ENCODE data around the gene TFEB. TPM values are rescaled to one million over a fixed set of nuclear protein-coding genes. Genes with fewer than 3 reads are reported as not detected.

The TFEB gene
- total RNA-seq, 4 donors from 2014 or later = 17.6 to 47.9 (median 22.9) TPM

DNA sequence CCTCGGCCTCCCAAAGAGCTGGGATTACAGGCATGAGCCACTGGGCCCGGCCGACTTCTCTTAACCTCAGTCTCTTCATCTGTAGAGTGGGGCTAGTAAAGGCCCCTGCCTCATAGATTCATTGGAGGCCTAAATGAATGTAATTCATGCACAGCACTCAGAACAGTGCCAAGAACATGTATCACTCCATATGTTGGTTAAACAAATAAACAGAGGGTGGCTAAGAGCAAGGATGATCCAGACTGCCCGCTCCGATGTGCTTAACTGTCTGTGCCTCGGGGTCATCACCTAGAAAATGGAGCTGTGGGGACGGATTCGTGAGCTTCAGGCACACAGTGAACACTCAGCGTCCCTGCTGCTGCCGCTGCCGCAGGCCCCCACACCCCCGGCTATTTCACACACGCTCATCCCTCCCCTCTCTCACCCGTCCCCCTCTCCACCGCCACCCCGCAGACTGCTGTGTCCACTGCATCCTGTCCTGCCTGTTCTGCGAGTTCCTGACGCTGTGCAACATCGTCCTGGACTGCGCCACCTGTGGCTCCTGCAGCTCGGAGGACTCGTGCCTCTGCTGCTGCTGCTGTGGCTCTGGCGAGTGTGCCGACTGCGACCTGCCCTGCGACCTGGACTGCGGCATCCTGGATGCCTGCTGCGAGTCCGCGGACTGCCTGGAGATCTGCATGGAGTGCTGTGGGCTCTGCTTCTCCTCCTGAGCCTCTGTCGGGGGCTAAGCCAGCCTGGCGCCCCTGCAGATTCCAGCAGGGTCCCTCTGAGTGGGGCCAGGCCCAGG lies 82.3 kb downstream of the TFEB start:
- Histone ChIP-seq H3K9me3 (no peaks in the 10 kb centered on the region), H3K4me1 (no peaks in the 10 kb centered on the region), H3K27me3 (no peaks in the 10 kb centered on the region), H3K4me3 (no peak overlapping the region), H3K27ac (no peak overlapping the region), H3K36me3 (no peaks in the 10 kb centered on the region)
- TF ChIP-seq POLR2A (IDR thresholded peaks at IDR 0.05) = no peak
- TF ChIP-seq, protein P1, sequence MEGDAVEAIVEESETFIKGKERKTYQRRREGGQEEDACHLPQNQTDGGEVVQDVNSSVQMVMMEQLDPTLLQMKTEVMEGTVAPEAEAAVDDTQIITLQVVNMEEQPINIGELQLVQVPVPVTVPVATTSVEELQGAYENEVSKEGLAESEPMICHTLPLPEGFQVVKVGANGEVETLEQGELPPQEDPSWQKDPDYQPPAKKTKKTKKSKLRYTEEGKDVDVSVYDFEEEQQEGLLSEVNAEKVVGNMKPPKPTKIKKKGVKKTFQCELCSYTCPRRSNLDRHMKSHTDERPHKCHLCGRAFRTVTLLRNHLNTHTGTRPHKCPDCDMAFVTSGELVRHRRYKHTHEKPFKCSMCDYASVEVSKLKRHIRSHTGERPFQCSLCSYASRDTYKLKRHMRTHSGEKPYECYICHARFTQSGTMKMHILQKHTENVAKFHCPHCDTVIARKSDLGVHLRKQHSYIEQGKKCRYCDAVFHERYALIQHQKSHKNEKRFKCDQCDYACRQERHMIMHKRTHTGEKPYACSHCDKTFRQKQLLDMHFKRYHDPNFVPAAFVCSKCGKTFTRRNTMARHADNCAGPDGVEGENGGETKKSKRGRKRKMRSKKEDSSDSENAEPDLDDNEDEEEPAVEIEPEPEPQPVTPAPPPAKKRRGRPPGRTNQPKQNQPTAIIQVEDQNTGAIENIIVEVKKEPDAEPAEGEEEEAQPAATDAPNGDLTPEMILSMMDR (IDR thresholded peaks at IDR 0.05) = no peak
- DNase-seq = peak in 1 of 3 donors; percentile 41

DNA sequence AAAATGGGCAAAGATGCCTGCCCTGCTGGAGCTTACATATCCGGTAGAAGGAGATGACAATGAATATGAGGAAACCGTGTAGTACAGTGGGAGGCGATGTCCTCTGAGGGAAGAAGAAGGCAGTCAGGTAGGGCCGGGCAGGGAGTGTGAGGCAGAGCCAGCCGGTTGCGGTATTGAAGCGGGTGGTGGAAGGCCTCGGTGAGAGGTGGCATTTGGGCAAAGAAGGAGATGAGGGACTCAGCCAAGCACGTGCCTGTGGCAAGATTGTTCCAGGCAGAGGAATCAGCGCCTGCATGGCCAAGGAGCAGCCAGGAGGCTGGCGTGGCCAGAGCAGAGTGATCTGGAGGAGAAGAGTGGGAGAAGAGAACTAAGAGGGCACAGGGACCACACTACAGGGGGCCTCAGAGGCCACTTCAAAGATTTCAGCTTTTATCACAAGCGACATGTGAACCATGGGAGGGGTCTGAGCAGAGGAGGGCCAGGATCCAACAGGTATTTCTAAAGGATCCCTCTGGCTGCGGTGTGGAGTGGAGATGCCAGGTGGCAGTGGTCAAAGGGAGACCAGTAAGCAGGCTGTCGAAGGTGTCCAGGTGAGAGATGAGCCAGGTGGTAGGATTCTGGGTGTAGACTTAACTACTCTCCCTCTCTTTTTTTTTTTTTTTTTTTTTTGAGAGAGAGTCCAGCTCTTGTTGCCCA lies 83.3 kb downstream of the TFEB start:
- H3K27me3 ChIP-seq = no peaks in the 10 kb centered on the region
- TF ChIP-seq POLR2A (IDR thresholded peaks at IDR 0.05) = no peak
- TF ChIP-seq, protein P1 (IDR thresholded peaks at IDR 0.05) = no peak
- no peak for DNase-seq
- H3K4me3 ChIP-seq = no peak overlapping the region
- H3K9me3 ChIP-seq = no peaks in the 10 kb centered on the region
- no peak overlapping the region for H3K27ac ChIP-seq
- no peaks in the 10 kb centered on the region for H3K4me1 ChIP-seq
- H3K36me3 ChIP-seq = no peaks in the 10 kb centered on the region

DNA sequence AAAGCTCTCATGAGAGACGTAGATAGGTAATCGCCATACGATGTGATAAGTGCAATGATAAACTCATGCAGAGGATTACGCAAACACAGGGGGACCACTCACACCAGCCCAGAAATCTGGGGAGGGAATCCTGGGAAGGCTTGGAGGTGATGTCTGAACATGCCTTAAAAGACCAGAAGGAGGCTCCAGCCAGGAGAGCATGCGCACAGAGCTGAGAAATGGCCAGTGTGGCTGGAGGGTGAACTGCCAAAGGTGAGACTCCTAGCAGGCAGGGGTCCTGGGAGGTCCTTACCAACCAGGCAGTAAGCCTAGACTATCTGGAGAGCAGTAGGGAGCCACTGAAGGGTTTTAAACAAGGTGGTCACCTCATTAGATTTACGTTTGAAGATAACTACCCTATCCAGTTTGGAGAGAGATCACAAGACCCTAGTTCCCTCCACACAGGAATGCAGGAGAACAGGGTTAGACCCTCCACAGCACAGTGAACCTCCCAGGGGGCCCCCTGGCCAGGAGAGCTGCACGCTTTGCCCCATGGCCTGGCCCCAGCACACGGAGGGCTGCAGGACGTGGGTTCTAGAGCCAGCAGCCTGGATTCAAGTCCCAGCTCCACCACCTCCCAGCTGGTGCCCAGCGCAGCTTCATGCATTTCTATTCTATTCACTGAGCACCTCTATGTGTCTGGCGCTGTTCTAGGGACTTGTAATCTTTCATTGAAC lies 84.0 kb downstream of the TFEB start:
- H3K27ac ChIP-seq = no peak overlapping the region
- TF ChIP-seq POLR2A (IDR thresholded peaks at IDR 0.05) = no peak
- TF ChIP-seq, protein P1 (IDR thresholded peaks at IDR 0.05) = no peak
- H3K4me3 ChIP-seq = no peak overlapping the region
- DNase-seq = peak in 1 of 3 donors; percentile 15
- no peaks in the 10 kb centered on the region for H3K4me1 ChIP-seq
- H3K9me3 ChIP-seq = no peaks in the 10 kb centered on the region
- H3K27me3 ChIP-seq = no peaks in the 10 kb centered on the region
- no peaks in the 10 kb centered on the region for H3K36me3 ChIP-seq

DNA sequence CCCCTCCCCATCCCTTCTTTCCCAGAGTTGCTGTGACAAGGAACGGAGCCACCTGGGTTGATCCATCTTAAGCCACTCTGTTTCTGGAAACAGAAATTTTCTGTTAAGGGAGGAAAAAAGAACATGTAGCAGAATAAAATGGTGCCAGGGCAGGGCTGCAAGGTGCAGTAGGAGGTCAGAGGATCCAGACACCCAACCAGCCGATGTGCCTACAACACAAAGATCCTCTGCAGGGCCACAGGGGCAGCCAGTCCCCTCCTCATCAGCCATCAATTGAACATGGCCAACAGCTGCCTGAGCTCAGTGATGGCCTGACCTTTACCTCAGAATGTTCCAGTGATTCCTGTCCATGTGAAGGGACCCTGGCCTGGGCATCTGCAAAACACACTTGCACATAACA lies 85.3 kb downstream of the TFEB start:
- DNase-seq = no peak
- Histone ChIP-seq H3K27me3 (no peaks in the 10 kb centered on the region), H3K27ac (no peak overlapping the region), H3K4me3 (no peak overlapping the region), H3K9me3 (no peaks in the 10 kb centered on the region), H3K36me3 (no peaks in the 10 kb centered on the region), H3K4me1 (no peaks in the 10 kb centered on the region)
- TF ChIP-seq, protein P1 (IDR thresholded peaks at IDR 0.05) = no peak
- TF ChIP-seq POLR2A (IDR thresholded peaks at IDR 0.05) = no peak

DNA sequence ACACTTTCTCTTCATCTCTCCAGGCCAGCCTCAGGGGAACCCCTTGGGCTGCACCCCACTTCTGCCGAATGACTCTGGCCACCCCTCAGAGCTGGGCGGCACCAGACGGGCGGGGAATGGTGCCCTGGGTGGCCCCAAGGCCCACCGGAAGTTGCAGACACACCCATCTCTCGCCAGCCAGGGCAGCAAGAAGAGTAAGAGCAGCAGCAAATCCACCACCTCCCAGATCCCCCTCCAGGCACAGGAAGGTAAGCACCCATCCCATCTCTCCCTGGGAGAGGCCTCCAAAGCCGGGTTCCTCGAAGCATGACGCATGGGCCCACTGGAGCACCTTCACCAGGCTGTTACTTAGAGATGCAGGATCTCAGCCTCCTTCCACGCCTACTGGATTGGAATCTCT lies 85.8 kb downstream of the TFEB start:
- no peak for DNase-seq
- H3K36me3 ChIP-seq = no peaks in the 10 kb centered on the region
- no peak for TF ChIP-seq POLR2A (IDR thresholded peaks at IDR 0.05)
- TF ChIP-seq, protein P1 (IDR thresholded peaks at IDR 0.05) = no peak

More for the DNA sequence above, 85.8 kb downstream of the TFEB start:
- no peak overlapping the region for H3K4me3 ChIP-seq
- no peaks in the 10 kb centered on the region for H3K27me3 ChIP-seq
- H3K9me3 ChIP-seq = no peaks in the 10 kb centered on the region
- no peaks in the 10 kb centered on the region for H3K4me1 ChIP-seq
- H3K27ac ChIP-seq = no peak overlapping the region

Data from Peyer's patch (tissue), 4 donors.